ELF-1 (cell line): Measurements from ENCODE around the gene BMP5.

Experiments
- DNase-seq: peaks from one replicate; pipeline ENCODE4 v3.0.0-alpha.2; 2016; ENCODE audit warnings: low read depth, low spot score

The BMP5 gene

GRCh38 chr6:55872866-55873265 is 2.5 kb downstream of the BMP5 start:
- DNase-seq: no peak

GRCh38 chr6:55870181-55870813 is 5.1 kb downstream of the BMP5 start:
- DNase-seq: no peak

GRCh38 chr6:55869674-55870073 is 5.7 kb downstream of the BMP5 start:
- DNase-seq: peak; percentile 19

GRCh38 chr6:55868771-55869479 is 6.5 kb downstream of the BMP5 start:
- no peak for DNase-seq

GRCh38 chr6:55868176-55868575 is 7.2 kb downstream of the BMP5 start:
- no peak for DNase-seq

GRCh38 chr6:55866128-55866527 is 9.3 kb downstream of the BMP5 start:
- no peak for DNase-seq

- DNase-seq: no peak
Observed at GRCh38 chr6:55853008-55854001, 22.1 kb downstream of the BMP5 start.

GRCh38 chr6:55841341-55841740 is 34.0 kb downstream of the BMP5 start:
- DNase-seq: no peak

- DNase-seq: no peak
Observed at GRCh38 chr6:55839080-55839479, 36.3 kb downstream of the BMP5 start.

- no peak for DNase-seq
Observed at GRCh38 chr6:55836945-55837344, 38.4 kb downstream of the BMP5 start.

- no peak for DNase-seq
Observed at GRCh38 chr6:55836481-55836880, 38.9 kb downstream of the BMP5 start.

- DNase-seq: no peak
Observed at GRCh38 chr6:55835220-55835619, 40.2 kb downstream of the BMP5 start.

- DNase-seq: no peak
Observed at GRCh38 chr6:55833284-55833683, 42.1 kb downstream of the BMP5 start.

- no peak for DNase-seq
Observed at GRCh38 chr6:55827818-55828522, 47.4 kb downstream of the BMP5 start.

GRCh38 chr6:55826941-55827340 is 48.4 kb downstream of the BMP5 start:
- no peak for DNase-seq

GRCh38 chr6:55825402-55826051 is 49.9 kb downstream of the BMP5 start:
- DNase-seq: no peak

GRCh38 chr6:55822815-55823214 is 52.6 kb downstream of the BMP5 start:
- DNase-seq: no peak

- no peak for DNase-seq
Observed at GRCh38 chr6:55822005-55822404, 53.4 kb downstream of the BMP5 start.

- DNase-seq: no peak
Observed at GRCh38 chr6:55820696-55821095, 54.7 kb downstream of the BMP5 start.

GRCh38 chr6:55819811-55820210 is 55.6 kb downstream of the BMP5 start:
- no peak for DNase-seq

GRCh38 chr6:55818482-55818881 is 56.9 kb downstream of the BMP5 start:
- no peak for DNase-seq
